ENCODE data around the gene CRELD2. TPM values are rescaled to one million over a fixed set of nuclear protein-coding genes. Genes with fewer than 3 reads are reported as not detected.

CRELD2 gene
- total and polyA plus RNA-seq, 2 of the 13 experiments (the other 11 are each of a cell fraction or from before 2014, with no cell fraction given): 17.2 to 44.7 TPM

- TF ChIP-seq PCBP1 (IDR thresholded peaks at IDR 0.05; ENCODE audit: borderline replicate concordance, low read depth, low read length): peak; percentile 13; the same call in 1 of the 2 replicates
- TF ChIP-seq DRAP1 (CRISPR knock-in tag; IDR thresholded peaks at IDR 0.05): no peak
- TF ChIP-seq DMTF1 (CRISPR knock-in tag; IDR thresholded peaks at IDR 0.05): no peak
- no peak for TF ChIP-seq KDM5B (CRISPR knock-in tag; IDR thresholded peaks at IDR 0.05; ENCODE audit: borderline replicate concordance)
- TF ChIP-seq GPBP1L1 (CRISPR knock-in tag; IDR thresholded peaks at IDR 0.05): no peak
- TF ChIP-seq ZNF564 (CRISPR knock-in tag; IDR thresholded peaks at IDR 0.05): no peak
- no peak for TF ChIP-seq TCF7L2 (IDR thresholded peaks at IDR 0.05; ENCODE audit: low read depth, low read length)
- TF ChIP-seq BRCA1 (CRISPR knock-in tag; IDR thresholded peaks at IDR 0.05): no peak
- TF ChIP-seq FOSL1 (CRISPR knock-in tag; IDR thresholded peaks at IDR 0.05; ENCODE audit: borderline replicate concordance): no peak
- TF ChIP-seq PCBP2 (optimal IDR thresholded peaks at IDR 0.05; ENCODE audit: low read depth, low read length, poor library complexity, severe bottlenecking): no peak
- TF ChIP-seq RFXANK (CRISPR knock-in tag; IDR thresholded peaks at IDR 0.05): no peak
- TF ChIP-seq RXRA (CRISPR knock-in tag; IDR thresholded peaks at IDR 0.05): no peak
- TF ChIP-seq ZNF225 (CRISPR knock-in tag; IDR thresholded peaks at IDR 0.05): no peak
- peak; percentile 27; the same call in 1 of the 2 replicates for TF ChIP-seq MAX (IDR thresholded peaks at IDR 0.05)
- no peak for TF ChIP-seq CEBPB (IDR thresholded peaks at IDR 0.05; ENCODE audit: borderline replicate concordance, low read depth, low read length)
- 0 out of 2 replicates have a peak, but pooled peaks have one; percentile 21 for TF ChIP-seq ARNTL (CRISPR knock-in tag; IDR thresholded peaks at IDR 0.05)
- TF ChIP-seq SNAPC5 (CRISPR knock-in tag; IDR thresholded peaks at IDR 0.05; ENCODE audit: borderline replicate concordance): no peak
- no peak for TF ChIP-seq ZNF790 (CRISPR knock-in tag; IDR thresholded peaks at IDR 0.05; ENCODE audit: borderline replicate concordance)
Measured at GRCh38 chr22:49949914-49950292, 31.5 kb downstream of the CRELD2 start (continued).

Data from HepG2 (cell line).